Right hindlimb (tissue), 1 donor: ENCODE measurements around the gene FBXL4.

ENCODE experiments used
- DNase-seq: peaks from one replicate; pipeline ENCODE4 v3.0.0-alpha.2; 2018

The FBXL4 gene

DNA sequence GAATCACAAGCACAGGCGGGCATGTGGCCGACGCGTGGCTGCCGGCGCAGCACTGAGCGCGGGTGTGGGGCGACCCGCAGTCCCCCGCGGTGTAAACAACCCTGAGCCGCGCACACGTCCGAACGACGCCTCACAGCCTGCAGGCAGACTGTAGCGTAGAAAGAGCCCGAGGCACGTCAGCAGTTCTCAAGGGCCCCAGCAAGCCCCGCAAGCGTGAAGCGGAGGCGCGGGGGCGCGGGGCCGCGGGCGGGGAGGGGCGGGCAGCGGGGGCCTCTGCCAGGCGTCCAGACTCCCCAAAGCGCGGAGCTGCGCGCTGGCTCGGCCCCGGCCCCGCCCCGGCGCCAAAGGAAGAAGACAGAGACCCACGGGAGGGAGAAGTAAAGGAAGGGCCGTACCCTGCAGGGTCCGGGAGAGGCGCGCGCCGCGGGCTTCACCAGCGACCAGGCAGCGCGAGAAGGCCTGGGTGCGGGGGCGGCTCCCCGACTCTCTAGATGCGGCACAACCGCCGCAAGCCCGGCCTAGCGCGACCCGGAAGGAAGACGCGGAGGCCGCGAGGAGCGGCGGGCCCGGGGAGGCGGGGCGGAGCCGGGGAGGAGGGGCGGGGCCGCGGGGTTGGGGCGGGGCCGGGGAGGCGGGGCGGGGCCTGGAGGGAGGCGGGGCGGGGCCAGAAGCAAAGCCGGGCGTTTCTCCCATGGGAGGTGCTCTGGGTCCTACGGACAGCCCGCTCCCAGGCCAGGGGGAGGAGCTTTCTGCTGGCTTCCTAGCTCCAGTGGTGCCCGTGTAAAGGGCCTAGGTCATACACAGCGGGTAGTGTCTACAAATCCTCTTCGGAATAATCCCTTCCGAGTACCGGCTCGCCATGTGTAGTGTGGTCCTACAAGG lies at the start of gene FBXL4:
FBXL4 (minus strand) TSS at position 536 of the 882 bp plus-strand sequence. CDS start 20,958 bp downstream, outside the sequence.
- DNase-seq, result peak; percentile 81

DNA sequence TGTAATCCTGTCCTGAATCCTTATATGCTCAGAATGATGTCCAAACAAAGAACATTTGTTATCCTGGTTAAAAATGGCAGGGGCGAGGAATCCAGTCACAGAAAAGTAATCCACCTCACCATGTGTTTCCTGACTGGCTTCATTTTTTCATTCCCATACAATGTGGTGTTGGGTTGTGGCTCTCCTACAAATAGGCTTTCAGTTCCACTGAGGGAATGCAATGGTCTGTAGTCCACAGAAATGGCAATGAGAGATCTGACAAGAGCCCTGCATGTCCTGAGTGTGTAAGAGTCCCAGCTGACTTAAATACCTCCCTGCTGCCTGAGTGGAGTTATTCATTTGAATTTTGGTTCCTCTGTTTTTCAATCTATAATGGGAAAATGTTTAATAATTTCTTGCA lies 47.4 kb upstream of the FBXL4 start:
- no peak for DNase-seq

DNA sequence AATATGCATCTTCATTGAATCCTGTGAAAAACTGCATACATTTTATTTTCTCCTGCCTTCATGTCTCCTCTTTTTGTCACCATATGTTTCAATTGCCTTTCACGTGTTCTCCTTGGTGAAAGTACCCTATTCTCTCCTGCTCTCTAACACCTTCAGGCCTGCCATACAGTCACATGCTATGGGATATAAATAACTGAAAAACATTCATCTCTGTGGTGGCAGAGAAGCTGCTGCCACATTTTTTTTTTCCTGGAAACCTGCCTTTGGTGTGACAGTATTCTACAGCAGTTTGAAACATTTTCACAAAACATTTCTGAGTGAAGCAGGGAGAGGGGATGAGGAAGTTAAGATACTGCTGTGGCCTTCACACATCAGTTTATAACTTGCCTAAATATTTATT lies 44.8 kb upstream of the FBXL4 start:
- no peak for DNase-seq

DNA sequence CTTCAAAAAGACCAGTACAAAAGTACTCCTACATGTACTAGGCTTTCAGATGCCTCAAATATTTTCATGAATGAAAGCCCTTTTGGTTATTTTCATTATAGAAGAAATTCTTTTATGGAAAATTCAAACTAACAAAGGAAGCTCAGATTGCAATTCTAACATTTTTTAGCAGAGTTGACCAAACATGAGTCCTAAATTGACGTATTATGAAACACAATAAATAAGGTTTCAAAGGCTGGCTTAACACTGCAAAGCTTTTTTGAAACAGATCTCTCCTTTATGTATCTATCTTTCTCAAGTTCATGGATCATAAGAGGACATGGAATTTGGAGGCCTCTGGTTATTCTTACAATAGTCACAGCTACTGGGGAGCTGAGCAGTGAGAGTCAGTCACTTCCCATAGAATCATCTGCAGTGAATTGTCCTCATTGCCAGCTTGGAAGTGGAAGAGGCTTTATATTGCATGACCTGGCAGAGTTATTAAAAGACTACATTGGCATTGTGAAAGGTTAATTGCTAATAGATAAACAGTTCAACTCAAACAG lies 38.4 kb upstream of the FBXL4 start:
- no peak for DNase-seq

DNA sequence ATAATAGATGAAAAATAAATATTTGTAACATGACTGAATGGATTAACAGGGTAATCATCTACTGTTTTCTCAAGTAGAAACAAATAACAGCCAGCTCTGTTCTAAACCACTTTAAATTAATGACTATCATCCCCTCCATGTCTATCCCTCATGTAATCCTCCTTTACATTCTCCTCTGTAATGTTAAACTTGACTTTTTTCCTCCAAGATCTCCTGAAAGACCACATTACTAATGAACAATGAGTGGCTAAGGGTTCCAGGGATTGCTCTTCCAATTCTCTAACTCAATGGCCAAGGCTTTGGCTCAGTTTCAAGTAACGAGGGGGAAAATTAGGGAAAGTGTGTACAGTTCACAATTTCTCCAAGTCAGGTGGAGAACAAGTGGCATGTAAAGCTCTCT lies 37.6 kb upstream of the FBXL4 start:
- DNase-seq, result no peak

DNA sequence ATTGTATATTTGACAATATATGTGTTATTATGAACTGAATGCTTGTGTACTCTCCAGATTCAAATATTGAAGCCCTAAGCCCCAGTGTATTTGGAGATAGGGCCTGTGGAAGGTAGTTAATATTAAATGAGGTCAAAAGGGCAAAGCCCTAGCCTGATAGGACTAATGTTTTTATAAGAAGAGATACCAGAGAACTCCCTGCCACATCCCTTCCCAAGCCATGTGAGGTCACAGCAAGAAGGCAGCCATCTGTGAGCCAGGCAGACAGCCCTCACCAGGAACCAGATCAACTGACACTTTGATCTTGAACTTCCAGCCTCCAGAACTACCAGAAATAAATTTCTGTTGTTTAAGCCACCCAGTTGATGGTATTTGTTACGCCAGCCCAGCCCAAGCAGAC lies 36.4 kb upstream of the FBXL4 start:
- no peak for DNase-seq

DNA sequence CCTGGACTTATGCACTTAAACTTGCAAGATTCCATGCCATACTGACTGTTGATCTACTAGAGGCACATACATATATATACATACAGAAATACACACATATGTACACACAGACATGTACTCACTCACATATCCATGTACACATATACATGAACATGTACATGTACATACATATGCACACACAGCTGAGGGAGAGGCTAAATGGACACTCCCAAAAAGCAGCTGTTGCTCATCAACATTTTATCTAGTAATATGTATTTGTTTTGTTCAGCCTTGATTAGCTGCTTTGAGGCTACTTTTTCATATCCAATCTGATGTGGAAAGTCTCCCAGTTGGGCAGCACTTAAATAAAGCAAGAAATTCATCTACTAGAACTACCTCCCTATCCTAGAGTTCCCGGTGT lies 33.7 kb upstream of the FBXL4 start:
- DNase-seq, result no peak

DNA sequence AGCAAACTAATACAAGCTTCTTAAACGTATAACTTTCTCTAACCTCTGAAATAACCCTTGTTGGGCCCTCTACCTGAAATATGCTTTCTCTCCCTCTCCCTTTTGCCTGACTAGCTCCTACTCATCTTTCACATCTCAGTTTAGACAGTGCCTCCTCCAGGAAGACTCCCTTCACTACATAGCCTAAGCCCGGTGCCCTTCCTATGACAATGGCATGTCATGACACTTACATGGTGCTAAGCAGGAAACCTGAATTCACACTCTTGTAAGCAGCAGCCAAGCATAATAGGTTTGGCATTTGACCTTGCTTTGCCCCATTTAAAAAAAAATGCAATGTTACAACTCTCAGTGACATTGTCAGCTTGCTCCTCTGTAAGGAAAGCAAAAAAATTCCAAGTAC lies 33.1 kb upstream of the FBXL4 start:
- no peak for DNase-seq

DNA sequence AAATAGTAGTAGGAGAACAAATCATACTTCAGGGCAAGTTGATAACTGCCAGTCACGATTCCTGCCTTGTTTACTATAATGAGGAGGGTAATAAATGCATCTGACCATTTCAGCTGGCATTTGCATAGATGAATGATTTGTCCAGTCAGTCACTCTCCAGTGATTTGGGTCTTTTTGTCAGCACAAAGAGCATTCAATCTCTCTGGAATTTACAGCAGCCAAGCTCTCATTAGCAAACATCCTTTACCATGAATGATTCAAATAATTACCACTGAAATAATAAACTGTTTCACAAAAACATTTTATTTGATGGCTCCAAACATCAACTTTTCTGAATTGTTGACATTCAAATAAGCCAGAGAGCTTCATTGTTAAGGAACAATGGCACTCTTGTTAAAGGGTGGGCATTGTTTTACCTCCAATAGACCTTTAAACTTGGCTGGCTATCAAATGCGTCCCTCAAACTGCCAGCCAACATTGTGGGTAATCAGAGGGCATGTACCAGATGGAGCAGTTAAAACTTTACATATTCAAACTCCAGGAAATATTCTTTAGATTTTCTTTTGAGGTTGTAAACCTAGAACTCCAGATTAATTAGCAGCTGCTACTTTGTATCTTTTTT lies 30.0 kb upstream of the FBXL4 start:
- no peak for DNase-seq

DNA sequence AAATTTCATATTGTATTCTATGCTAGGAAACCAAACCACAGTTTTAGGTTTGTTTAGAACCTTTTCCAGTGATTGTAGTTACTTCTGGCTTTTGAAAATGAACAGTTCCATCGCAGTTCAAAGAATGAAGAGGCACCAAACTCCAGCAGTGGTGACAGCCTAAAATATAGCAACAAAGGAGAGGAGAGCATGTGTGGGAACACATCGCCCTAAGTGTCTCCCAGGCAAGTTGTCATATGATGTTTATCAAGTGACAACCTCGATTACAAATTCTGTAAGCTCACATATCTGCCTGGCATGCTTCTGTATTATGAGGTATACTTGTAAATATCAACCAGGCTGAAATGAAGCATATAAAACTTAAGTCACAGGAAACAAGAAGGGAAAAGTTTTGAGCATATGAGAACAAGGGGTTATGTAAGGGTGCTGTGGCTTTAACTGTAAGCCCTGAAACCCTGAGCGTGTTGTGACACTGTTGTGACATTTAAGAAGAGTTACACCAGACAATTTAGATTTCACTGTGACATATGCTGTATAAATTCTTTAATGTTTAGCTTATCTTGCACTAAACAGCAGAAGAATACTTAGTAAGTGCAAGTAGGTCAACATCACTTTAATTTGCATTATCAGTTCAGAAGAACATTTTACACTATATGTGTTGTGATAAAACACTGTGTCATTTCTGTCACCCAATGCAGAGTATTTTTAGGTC lies 29.1 kb upstream of the FBXL4 start:
- DNase-seq, result no peak

DNA sequence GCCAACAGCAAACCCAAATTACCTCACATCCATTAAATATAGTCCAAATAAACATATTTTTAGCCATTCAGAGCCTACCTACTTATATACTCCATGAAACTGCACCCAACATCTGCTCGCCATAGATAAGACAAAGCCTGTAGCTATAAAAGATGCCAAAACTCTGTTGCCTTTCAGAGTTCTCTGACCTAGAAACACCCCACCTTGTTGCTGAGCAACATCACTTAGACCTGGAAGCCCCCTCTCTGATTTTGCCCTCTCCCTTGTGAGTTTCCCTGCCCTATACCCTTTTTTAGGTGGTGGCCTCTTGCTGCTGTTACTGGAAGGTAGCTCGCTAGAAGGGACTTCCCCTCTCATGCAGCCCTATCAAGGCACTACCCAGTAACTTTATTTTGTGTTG lies 27.7 kb upstream of the FBXL4 start:
- no peak for DNase-seq

DNA sequence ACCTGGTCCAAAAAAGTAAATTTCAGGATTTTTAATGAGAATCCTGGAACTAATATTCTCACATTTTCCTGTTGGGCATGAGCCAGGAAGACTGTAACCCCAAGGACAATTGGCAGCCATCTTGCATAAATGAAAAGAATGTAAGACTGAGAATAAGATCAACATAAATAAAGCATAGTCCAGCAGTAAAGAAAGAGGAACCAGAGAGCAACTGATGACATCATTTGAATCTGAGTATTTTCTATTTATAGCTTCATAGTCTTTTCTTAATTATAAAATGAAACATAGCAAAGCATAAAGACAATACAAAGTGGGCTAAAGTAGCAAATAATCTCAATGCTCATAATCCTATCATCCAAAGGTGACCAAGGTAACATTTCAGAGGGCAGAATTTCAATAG lies 26.6 kb upstream of the FBXL4 start:
- no peak for DNase-seq

DNA sequence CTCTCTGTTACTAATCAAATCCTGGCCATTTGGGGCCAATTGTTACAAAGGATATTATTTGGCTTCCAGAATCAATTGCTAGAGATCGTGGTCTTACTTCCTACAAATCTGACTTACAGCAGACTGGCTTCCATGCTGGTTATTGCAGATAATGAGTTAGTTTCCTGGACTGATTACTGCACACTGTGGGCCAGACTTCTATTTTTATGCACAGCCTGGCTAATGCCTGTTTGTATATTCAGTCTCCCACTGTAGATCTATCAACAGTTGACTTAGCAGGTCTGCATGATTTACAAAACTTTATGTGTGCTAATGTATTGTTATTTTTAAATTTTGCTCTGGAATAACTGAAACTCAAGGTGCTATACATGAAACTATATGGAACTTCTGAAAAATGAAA lies 25.8 kb upstream of the FBXL4 start:
- no peak for DNase-seq

DNA sequence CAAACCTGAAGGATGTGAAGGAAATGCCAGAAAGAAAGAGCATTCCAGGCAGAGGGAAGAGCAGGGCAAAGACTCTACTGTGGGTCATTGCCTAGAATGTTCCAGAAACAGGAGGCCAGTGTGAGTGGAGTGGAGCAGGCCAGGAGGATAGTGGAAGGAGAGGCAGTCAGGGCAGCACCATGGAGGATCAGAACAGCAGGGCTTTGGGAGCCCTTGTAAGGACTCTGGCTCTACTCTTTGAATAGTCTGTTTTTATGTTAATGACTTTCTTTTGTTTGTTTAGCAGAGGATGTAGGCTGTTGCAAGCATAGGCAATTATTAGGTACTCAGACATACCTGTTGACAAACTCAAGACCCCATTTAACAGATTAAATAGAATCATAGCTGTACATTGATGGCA lies 23.6 kb upstream of the FBXL4 start:
- DNase-seq, result no peak

DNA sequence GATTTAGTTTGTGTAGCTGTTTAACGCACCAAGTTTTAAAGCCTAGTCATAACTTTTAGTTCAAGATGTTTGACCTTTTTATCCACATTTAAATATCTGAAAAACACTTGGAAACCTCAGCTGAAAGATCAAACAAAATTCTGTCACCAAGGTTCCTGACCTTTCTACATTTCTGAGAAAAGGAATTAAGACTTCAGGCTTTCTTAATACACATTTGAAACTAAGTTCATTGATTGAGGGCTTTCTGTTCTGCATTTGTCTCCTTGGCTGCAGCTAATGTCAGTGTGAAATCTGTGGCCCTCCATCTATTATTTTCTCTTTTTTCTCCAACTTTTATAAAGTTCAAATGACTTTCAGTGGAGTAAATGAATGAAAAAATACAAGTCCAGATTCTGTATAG lies 22.7 kb upstream of the FBXL4 start:
- DNase-seq, result no peak

DNA sequence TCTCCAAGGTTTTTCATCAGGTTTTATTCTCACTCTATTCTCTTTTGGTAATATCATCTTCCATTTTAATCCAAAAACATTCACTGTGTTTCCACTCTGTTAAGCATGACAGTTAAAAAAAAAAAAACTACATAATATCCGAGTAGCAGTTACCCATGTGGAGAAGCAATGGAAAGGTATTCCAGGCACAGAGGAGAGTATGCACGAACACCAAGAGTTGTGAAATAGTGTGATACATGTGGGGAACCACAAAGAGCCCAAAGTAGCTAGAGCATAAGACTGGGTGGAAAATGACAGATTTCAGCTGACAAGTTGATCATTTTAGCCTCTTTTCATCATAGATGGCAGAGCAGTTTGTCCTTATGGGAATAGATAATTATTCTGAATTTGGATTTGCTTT lies 19.9 kb upstream of the FBXL4 start:
- DNase-seq, result no peak

DNA sequence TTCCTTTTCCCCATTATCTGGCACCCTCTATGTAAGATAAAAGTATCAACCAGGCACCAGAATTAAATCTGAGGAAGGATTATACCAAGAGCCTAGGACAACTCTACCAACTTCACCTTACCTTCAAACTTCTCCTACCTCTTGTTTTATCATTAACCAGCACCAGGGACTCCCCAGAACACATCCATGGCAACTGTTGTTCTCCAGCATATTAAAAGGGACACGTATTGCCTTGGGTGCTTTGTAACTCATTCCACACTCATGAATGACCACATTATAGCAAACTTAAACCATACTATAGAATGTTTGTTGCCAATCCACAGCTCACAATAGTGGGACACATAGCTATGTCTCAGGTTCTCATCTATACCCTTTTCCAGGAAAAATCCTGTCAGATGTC lies 11.9 kb upstream of the FBXL4 start:
- no peak for DNase-seq

DNA sequence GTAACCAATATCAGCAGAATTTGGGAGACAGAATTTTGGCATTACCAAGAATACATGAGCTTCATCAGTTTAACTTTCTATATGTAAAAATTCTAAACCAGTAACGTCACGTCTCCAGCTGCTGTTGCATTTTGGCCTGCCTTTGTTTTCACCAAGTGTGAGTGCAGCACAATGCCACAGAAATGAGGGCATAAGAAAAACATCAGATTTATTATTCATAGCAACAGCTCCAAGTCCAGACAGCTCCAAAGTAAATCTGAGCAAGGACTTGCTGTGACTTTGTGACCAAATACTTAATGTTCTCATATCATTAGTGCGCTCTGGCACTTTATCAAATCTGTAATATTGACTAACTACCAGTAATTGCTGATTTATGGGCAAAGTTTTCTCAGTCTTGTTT lies 11.0 kb upstream of the FBXL4 start:
- DNase-seq, result no peak

DNA sequence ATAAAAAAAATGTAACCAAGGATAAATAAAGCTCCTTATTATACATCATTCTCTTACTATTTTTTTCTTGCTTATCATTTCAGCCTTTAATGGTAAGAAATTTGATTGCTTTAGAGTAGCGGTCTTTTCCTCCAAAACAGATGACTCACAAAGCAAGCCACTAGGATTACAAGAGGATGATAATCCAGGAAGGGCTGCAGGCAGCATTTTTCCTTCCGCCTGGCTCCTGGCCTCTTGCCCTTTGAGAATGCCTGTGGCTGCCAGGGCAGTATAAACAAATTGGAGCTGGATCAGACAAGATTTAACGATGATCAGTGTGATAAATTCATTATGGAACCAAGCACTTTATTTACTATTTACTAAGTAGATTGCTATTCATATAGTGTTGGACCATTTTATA lies 9.7 kb upstream of the FBXL4 start:
- DNase-seq, result peak; percentile 21

DNA sequence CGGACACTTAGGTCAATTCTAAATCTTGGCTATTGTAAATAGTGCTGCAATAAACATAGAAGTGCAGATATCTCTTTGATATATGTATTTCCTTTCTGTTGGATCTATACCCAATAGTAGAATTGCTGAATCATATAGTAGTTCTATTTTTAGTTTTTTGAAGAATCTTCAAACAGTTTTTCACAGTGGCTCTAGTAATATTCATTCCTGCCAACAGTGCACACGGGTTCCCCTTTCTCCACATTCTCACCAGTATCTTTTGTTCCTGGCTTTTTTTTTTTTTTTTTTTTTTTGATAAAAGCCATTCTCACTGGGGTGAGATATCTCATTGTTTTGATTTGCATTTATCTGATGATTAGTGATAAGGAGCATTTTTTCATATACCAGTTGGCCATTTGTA lies 1.8 kb upstream of the FBXL4 start:
- DNase-seq, result no peak

DNA sequence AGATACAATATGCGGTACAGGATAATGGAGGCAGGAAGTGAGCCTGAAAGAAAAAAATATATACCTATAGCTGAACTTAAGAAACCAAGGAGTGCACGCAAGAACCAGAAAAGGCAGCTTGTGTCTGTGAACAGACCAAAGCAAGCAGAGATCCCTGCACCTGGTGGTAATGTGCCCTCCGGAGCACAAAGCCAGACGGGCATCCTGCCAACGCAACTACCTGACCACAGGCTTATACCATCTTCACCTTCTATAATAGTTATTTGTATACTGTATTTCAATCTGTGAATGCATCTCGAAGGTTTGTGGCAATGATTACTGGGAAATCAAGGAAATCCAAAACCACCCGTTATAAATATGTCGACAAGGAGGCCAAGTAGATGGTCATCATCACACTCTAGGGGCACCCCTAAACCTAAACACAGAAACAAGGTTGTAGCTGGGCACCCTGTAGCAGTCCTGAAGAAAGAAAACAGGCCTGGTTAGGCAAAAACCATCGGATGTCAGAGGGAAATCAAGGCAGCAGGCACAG lies 801 bp downstream of the FBXL4 start:
- no peak for DNase-seq

DNA sequence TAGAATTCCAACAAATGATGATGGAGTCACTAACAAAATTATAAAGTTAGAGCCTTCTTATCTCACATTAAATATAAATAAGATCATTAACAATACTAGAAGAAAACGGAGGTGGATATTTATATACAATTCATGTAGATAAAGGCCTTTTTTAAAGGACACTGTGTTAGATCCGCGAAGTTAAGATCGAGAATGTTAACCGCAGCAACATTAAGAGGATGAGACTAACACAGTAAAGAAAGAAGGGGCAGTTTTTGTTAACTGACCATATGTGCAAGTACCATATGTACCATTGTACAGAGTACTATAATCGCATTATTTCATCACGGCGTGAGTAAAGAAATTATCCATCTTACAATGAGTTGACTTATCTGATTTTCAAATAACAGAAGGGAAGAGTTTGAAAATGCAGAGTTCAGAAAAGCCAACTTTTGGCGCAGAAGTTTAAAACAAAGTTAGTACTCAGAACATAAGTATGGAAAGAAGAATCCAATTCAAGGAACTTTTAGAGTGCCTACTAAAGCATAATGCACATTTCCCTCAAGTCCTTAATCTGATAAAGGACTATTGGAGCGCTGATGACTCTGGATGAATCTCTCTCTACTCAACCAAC lies 1.4 kb downstream of the FBXL4 start:
- no peak for DNase-seq
